Measurements from ENCODE around the gene INTS2. TPM values are rescaled to one million over a fixed set of nuclear protein-coding genes. Genes with fewer than 3 reads are reported as not detected.

Gene INTS2
- polyA plus RNA-seq, 2 of the 4 experiments (the other 2 are of a cell fraction), result 14.0 to 35.0 TPM

DNA sequence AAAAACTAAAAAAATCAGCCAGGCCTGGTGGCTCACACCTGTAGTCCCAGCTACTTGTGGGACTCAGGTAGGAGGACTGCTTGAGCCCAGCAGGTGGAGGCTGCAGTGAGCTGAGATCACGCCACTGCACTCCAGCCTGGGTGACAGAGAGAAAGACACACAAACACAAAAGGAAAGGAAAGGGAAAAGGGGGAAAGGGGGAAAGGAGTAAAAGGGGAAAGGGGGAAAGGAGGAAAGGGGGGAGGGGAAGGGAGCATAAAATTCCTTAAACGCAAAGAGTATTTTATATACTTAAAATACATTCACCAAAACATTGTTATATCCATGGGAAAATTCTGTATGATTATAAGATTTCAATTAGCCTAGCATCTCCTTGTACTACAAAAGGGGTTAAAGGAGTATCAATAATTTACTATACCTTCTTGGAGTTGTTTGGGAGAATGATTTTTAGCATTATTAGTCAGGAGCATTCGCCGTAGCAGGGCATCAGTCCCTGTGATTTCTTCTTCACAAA is 47.1 kb downstream of the INTS2 start:
- FAIRE-seq (no peak), DNase-seq (ENCODE audit: low read depth in 1 of 2, low spot score in 1 of 2) (no peak), ATAC-seq (no peak)
- Histone ChIP-seq H3K4me1 (no peaks in the 10 kb centered on the region), H3K9me3 (no peaks in the 10 kb centered on the region), H3K4me2 (no peak overlapping the region), H3K27ac (no peak overlapping the region), H3K4me3 (no peak overlapping the region)
- ChIA-PET CTCF (interaction anchor here (0.6 kb wide), 1 partner anchor 152 kb away, joined by 3 read pairs; no protein-coding TSS in a partner anchor), POLR2A (no interaction called here)
- 99% methylated on average over 4 of the region's 4 CpGs for WGBS (ENCODE audit: missing lambda C conversion rate)
- TF ChIP-seq SREBF2 (IDR thresholded peaks at IDR 0.05) (no peak), RNF2 (IDR thresholded peaks at IDR 0.05; ENCODE audit: borderline replicate concordance, low read depth) (no peak), POLR2AphosphoS2 (conservative IDR thresholded peaks at IDR 0.05; ENCODE audit: low read length) (no peak), HDAC2 (IDR thresholded peaks at IDR 0.05) (no peak), RCOR1 (IDR thresholded peaks at IDR 0.05; ENCODE audit: low read depth, low read length) (no peak), JUNB (IDR thresholded peaks at IDR 0.05) (no peak), CHD2 (IDR thresholded peaks at IDR 0.05; ENCODE audit: low read length, partially characterized antibody) (no peak), NPAS2 (CRISPR knock-in tag; IDR thresholded peaks at IDR 0.05; ENCODE audit: borderline replicate concordance) (no peak), EHF (CRISPR knock-in tag; IDR thresholded peaks at IDR 0.05) (no peak), FOSL2 (IDR thresholded peaks at IDR 0.05) (no peak), FOSL2 (CRISPR knock-in tag; IDR thresholded peaks at IDR 0.05) (no peak), ESRRA (IDR thresholded peaks at IDR 0.05; ENCODE audit: borderline replicate concordance, low read length) (no peak), EHMT2 (IDR thresholded peaks at IDR 0.05; ENCODE audit: low read depth) (no peak), FOSB (CRISPR knock-in tag; IDR thresholded peaks at IDR 0.05) (no peak), POLR2A (IDR thresholded peaks at IDR 0.05; ENCODE audit: low read length) (no peak), RARB (CRISPR knock-in tag; IDR thresholded peaks at IDR 0.05) (no peak)
- TF ChIP-seq, protein P1, sequence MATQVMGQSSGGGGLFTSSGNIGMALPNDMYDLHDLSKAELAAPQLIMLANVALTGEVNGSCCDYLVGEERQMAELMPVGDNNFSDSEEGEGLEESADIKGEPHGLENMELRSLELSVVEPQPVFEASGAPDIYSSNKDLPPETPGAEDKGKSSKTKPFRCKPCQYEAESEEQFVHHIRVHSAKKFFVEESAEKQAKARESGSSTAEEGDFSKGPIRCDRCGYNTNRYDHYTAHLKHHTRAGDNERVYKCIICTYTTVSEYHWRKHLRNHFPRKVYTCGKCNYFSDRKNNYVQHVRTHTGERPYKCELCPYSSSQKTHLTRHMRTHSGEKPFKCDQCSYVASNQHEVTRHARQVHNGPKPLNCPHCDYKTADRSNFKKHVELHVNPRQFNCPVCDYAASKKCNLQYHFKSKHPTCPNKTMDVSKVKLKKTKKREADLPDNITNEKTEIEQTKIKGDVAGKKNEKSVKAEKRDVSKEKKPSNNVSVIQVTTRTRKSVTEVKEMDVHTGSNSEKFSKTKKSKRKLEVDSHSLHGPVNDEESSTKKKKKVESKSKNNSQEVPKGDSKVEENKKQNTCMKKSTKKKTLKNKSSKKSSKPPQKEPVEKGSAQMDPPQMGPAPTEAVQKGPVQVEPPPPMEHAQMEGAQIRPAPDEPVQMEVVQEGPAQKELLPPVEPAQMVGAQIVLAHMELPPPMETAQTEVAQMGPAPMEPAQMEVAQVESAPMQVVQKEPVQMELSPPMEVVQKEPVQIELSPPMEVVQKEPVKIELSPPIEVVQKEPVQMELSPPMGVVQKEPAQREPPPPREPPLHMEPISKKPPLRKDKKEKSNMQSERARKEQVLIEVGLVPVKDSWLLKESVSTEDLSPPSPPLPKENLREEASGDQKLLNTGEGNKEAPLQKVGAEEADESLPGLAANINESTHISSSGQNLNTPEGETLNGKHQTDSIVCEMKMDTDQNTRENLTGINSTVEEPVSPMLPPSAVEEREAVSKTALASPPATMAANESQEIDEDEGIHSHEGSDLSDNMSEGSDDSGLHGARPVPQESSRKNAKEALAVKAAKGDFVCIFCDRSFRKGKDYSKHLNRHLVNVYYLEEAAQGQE (IDR thresholded peaks at IDR 0.05), result no peak
- TF ChIP-seq, protein P2, sequence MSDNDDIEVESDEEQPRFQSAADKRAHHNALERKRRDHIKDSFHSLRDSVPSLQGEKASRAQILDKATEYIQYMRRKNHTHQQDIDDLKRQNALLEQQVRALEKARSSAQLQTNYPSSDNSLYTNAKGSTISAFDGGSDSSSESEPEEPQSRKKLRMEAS (IDR thresholded peaks at IDR 0.05), result no peak
- TF ChIP-seq, protein P3, sequence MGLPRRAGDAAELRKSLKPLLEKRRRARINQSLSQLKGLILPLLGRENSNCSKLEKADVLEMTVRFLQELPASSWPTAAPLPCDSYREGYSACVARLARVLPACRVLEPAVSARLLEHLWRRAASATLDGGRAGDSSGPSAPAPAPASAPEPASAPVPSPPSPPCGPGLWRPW (IDR thresholded peaks at IDR 0.05), result no peak
- TF ChIP-seq, protein P4, sequence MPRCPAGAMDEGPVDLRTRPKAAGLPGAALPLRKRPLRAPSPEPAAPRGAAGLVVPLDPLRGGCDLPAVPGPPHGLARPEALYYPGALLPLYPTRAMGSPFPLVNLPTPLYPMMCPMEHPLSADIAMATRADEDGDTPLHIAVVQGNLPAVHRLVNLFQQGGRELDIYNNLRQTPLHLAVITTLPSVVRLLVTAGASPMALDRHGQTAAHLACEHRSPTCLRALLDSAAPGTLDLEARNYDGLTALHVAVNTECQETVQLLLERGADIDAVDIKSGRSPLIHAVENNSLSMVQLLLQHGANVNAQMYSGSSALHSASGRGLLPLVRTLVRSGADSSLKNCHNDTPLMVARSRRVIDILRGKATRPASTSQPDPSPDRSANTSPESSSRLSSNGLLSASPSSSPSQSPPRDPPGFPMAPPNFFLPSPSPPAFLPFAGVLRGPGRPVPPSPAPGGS (IDR thresholded peaks at IDR 0.05), result no peak

DNA sequence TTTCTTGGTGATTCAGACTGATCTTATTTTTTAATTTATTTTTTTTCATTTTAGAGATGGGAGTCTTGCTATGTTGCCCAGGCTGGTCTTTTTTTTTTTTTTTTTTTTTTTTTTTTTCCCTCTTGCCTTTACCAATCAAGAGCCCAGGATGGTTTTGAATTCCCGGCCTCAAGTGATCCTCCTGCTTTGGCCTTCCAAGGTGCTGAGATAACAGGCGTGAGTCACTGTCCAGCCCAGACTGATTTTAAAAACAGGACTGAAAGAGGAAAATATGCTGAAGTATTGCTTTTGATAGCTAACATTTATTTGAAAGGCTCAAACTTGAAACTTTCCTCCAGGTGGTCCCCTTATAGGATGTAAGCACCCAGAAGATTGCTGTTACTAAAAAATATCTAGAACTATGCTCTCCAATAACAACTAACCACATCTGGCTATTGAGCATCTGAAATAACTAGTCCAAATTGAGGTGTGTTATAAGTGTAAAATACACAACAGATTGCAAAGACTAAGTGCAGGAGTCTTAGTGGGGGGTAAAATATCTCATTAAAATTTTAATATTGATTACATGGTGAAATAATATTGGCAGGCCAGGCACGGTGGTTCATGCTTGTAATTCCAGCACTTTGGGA is 48.7 kb downstream of the INTS2 start:
- Histone ChIP-seq H3K9me3 (no peaks in the 10 kb centered on the region), H3K4me3 (no peak overlapping the region), H3K27ac (no peak overlapping the region), H3K4me2 (no peak overlapping the region), H3K4me1 (no peaks in the 10 kb centered on the region)
- no peak for DNase-seq (ENCODE audit: low read depth in 1 of 2, low spot score in 1 of 2)
- no peak for TF ChIP-seq NR3C1 (IDR thresholded peaks at IDR 0.05)
- TF ChIP-seq, protein P5, sequence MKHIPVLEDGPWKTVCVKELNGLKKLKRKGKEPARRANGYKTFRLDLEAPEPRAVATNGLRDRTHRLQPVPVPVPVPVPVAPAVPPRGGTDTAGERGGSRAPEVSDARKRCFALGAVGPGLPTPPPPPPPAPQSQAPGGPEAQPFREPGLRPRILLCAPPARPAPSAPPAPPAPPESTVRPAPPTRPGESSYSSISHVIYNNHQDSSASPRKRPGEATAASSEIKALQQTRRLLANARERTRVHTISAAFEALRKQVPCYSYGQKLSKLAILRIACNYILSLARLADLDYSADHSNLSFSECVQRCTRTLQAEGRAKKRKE (CRISPR knock-in tag; IDR thresholded peaks at IDR 0.05; ENCODE audit: low read depth), result no peak
- no peak for TF ChIP-seq FOXS1 (CRISPR knock-in tag; IDR thresholded peaks at IDR 0.05)
- TF ChIP-seq POLR2A (IDR thresholded peaks at IDR 0.05; ENCODE audit: low read length), result no peak
- no peak for TF ChIP-seq NFE2L2 (conservative IDR thresholded peaks at IDR 0.05; ENCODE audit: low read length)
- TF ChIP-seq MAFK (IDR thresholded peaks at IDR 0.05; ENCODE audit: partially characterized antibody), result no peak
- TF ChIP-seq, protein P3 (IDR thresholded peaks at IDR 0.05), result no peak
- no peak for TF ChIP-seq MAZ (IDR thresholded peaks at IDR 0.05; ENCODE audit: borderline replicate concordance, low read depth, low read length)
- no peak for ATAC-seq
- 96% methylated on average over 3 of the region's 3 CpGs for WGBS (ENCODE audit: missing lambda C conversion rate)
- CTCF ChIA-PET, result no interaction called here
- FAIRE-seq, result no peak
- POLR2A ChIA-PET, result no interaction called here
